ENCODE measurements around the gene CST6.

CST6 gene

DNA sequence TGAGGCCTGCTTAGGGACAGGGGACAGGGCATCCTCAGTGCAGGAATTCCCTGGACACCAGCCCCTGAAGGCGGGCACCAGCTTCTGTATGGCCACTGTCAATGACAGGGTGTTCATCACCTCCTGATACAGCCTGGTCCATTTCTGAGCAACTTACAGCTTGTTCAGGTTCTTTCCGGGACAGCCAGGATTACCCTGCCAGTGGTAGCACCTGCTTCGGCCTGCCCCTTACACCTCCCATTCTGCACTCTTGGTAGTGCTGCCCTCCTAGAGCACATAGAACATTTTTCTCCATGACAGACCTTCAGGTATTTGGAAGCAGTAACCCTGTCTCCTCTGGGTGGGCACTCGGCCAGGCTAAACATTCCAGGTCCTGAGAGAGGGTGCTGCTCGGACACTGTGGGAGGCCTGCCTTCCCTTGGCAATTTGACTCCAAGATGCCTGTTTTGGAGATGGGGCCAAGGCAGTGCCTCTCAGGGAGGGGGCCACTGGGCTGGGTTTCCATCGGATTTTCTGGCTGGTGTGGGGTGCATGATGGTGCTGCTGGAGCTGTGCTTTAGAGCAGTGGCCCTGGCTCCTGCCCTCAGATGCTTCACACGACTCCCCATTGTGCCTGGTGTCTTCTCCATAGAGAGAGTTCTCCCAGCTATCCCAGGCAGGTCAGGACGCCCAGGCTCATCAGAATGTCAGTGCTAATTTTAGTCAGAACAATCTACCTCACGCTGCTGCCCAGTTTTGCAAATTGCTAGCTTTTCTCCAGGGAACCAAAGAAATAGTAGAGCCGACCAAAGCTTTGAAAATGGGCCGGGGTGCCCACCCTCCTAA lies 35.9 kb downstream of the CST6 start:
- DNase-seq (ENCODE audit: low read depth), result no peak

- no peak for DNase-seq (ENCODE audit: low read depth)
Measured at GRCh38 chr11:66048547-66049323, 36.9 kb downstream of the CST6 start, which contains the start of gene GAL3ST3. GAL3ST3 (minus strand) TSS chr11:66049161; CDS start chr11:66045415, 3,746 bp downstream.

GRCh38 chr11:66050581-66051231 lies 38.9 kb downstream of the CST6 start:
- no peak for DNase-seq (ENCODE audit: low read depth)

DNA sequence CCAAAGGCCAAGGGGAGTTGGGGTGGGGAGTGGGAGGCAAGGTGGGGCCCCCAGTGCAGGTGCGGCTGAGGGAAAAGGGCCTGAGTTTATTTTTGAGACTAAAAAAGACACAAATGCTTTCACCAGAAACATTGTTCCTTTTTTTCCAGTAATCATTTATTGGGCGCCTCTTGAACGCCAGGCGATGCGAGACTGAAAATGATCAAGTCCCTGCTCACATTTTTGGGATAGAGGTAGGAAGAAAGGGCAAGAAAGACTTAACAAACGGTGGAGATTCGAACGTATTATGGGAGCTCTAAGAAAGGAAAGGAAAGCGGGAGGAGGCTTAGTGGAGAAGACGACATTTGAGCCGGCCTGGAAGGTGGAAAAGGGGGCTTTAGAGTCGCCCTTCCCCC lies 39.6 kb downstream of the CST6 start:
- no peak for DNase-seq (ENCODE audit: low read depth)

- DNase-seq (ENCODE audit: low read depth), result peak; percentile 93
Measured at GRCh38 chr11:66051766-66052663, 40.2 kb downstream of the CST6 start, which contains the start of gene SF3B2. SF3B2 (plus strand) TSS chr11:66052364; CDS start chr11:66052385, 21 bp downstream.

GRCh38 chr11:66052664-66052982 lies 40.8 kb downstream of the CST6 start:
- DNase-seq (ENCODE audit: low read depth), result no peak

DNA sequence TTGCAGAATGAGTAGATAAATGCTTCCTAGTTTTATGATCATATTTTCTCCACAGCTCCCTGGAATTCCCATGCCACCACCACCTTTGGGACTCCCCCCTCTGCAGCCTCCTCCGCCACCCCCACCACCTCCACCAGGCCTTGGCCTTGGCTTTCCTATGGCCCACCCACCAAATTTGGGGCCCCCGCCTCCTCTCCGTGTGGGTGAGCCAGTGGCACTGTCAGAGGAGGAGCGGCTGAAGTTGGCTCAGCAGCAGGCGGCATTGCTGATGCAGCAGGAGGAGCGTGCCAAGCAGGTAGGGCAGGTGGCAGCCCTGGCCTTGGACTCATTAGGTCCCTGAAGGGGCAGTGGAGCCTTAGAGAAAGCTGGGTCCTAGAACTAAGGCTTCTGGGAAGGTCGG lies 43.2 kb downstream of the CST6 start:
- no peak for DNase-seq (ENCODE audit: low read depth)

DNA sequence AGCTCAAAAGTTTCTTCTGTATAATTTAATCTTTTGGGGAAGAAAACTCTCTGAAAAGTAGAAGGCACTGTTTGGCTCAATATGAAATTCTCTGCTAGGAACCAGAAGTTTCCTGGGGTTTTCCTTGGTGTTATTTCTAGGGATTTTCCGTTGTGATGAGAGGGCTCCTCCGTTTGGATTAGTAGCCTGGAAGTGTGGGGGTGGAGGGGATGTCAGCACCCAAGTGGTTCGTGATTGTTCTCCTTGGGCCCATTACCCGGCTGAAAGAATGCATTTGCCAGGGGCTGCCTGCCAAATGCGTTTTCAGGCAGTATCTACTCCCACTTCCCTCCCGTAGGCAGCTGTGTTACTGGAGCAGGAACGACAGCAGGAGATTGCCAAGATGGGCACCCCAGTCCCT lies 44.7 kb downstream of the CST6 start:
- no peak for DNase-seq (ENCODE audit: low read depth)

GRCh38 chr11:66059966-66060680 lies 48.3 kb downstream of the CST6 start:
- DNase-seq (ENCODE audit: low read depth), result no peak

DNA sequence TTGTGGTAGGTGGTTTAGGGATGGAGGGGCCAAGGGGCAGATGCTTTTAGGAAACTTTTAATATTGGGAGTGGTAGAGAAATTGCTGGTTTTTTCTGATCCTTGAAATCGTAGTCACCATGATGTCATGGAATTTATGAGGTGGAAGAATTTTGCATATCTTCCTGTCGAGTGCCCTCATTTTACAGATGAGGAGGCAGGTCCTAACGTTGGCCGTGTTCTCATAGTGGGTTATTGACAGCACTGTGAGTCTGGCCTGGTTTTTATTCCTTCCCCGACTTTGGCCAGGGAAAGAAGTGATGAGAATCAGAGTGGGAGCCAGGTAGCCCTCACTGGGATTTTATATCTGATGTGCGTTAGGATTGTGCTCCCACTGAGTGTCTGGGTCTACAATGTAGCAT lies 49.5 kb downstream of the CST6 start:
- no peak for DNase-seq (ENCODE audit: low read depth)

- no peak for DNase-seq (ENCODE audit: low read depth)
Measured at GRCh38 chr11:66062408-66062807, 50.6 kb downstream of the CST6 start.
